Measurements from ENCODE around the gene KNCN.

The KNCN gene

GRCh38 chr1:46543761-46544560 lies 7.5 kb downstream of the KNCN start:
- no peak for DNase-seq

- no peak for DNase-seq
Observed at GRCh38 chr1:46543382-46543760, 8.1 kb downstream of the KNCN start.

- no peak for DNase-seq
Observed at GRCh38 chr1:46539972-46540371, 11.5 kb downstream of the KNCN start.

- no peak for DNase-seq
Observed at GRCh38 chr1:46538147-46538546, 13.3 kb downstream of the KNCN start.

GRCh38 chr1:46537651-46538050 lies 13.8 kb downstream of the KNCN start:
- no peak for DNase-seq

GRCh38 chr1:46536527-46536926 lies 14.9 kb downstream of the KNCN start:
- no peak for DNase-seq

- DNase-seq: peak in 1 of 5 donors; percentile 28
Observed at GRCh38 chr1:46535063-46535462, 16.4 kb downstream of the KNCN start.

GRCh38 chr1:46533179-46533864 lies 18.1 kb downstream of the KNCN start:
- DNase-seq: peak in 4 of 5 donors; percentile 13 to 49 (median 38)

- DNase-seq: peak; percentile 34 to 63 (median 52)
Observed at GRCh38 chr1:46532498-46533178, 18.8 kb downstream of the KNCN start.

GRCh38 chr1:46532095-46532494 lies 19.4 kb downstream of the KNCN start:
- peak in 1 of 5 donors; percentile 25 for DNase-seq

- DNase-seq: no peak
Observed at GRCh38 chr1:46530791-46531409, 20.5 kb downstream of the KNCN start.

GRCh38 chr1:46530311-46530710 lies 21.1 kb downstream of the KNCN start:
- DNase-seq: no peak

- peak in 1 of 5 donors; percentile 60 for DNase-seq
Observed at GRCh38 chr1:46529031-46529630, 22.3 kb downstream of the KNCN start.

- DNase-seq: no peak
Observed at GRCh38 chr1:46528297-46528955, 23.0 kb downstream of the KNCN start.

- peak; percentile 34 to 73 (median 53) for DNase-seq
Observed at GRCh38 chr1:46527474-46528296, 23.8 kb downstream of the KNCN start.

GRCh38 chr1:46526691-46527291 lies 24.7 kb downstream of the KNCN start:
- DNase-seq: no peak

- no peak for DNase-seq
Observed at GRCh38 chr1:46526013-46526690, 25.3 kb downstream of the KNCN start.

- no peak for DNase-seq
Observed at GRCh38 chr1:46525253-46525983, 26.0 kb downstream of the KNCN start.

GRCh38 chr1:46524843-46525242 lies 26.6 kb downstream of the KNCN start:
- no peak for DNase-seq

All from T-helper 1 cell (primary cell).